IMR-90 (cell line): ENCODE data around the gene EPB41L4A. TPM values are rescaled to one million over a fixed set of nuclear protein-coding genes. Genes with fewer than 3 reads are reported as not detected.

ENCODE experiments used
- ATAC-seq: fragments of 200-7000 bp; cut with Tn5 transposase; 2 replicates; pipeline ENCODE4 v1.9.1; 2020; ENCODE audit warnings: low read depth, mild to moderate bottlenecking, moderate library complexity
- BruUV-seq: library from RNA; stranded (reverse); fragments of 400-500 nt; replicated peaks from 2 replicates; lab custom pipeline; 2021; lab: Mats Ljungman, UMichigan
- CTCF ChIA-PET: fragments of 300-600 bp; formaldehyde crosslinking; extraction: SDS; loops from one replicate; lab custom pipeline; 2021; ENCODE audit warnings: antibody characterized with exemption; lab: Yijun Ruan, JAX
- POLR2A ChIA-PET: fragments of 300-600 bp; sonication (Branson Sonifier 250); formaldehyde crosslinking; loops from one replicate; lab custom pipeline; 2022; ENCODE audit warnings: antibody characterized with exemption; ENCODE audit not compliant: unreplicated experiment; lab: Charles Lee
- DNase-seq: peaks from one replicate; pipeline ENCODE4 v3.0.0; 2013
- H2AFZ ChIP-seq: replicated peaks from 2 replicates; pipeline ENCODE3; 2013; ENCODE audit warnings: low read length, mild to moderate bottlenecking; ENCODE audit not compliant: poor library complexity
- H2AK5ac ChIP-seq: 2 replicates; pipeline ENCODE4 v1.6.1; 2013; ENCODE audit warnings: low read depth, low read length, inconsistent platforms
- H2AK9ac ChIP-seq: replicated peaks from 2 replicates; pipeline ENCODE3; 2013; ENCODE audit warnings: mild to moderate bottlenecking, low read depth, low read length, moderate library complexity; ENCODE audit not compliant: poor library complexity
- H2BK120ac ChIP-seq: 2 replicates; pipeline ENCODE4 v1.6.1; 2013; ENCODE audit warnings: low read depth, low read length, inconsistent platforms
- H2BK15ac ChIP-seq: 3 replicates; pipeline ENCODE4 v1.6.1; 2013; ENCODE audit warnings: low read depth, low read length, inconsistent platforms
- H2BK20ac ChIP-seq: 2 replicates; pipeline ENCODE4 v1.6.1; 2013; ENCODE audit warnings: low read depth, mild to moderate bottlenecking, inconsistent platforms, low read length, moderate library complexity
- H2BK5ac ChIP-seq: 2 replicates; pipeline ENCODE4 v1.6.1; 2013; ENCODE audit warnings: mild to moderate bottlenecking, low read depth, low read length, inconsistent platforms; ENCODE audit not compliant: poor library complexity, severe bottlenecking
- H3K14ac ChIP-seq: replicated peaks from 2 replicates; pipeline ENCODE4 v1.6.1; 2013; ENCODE audit warnings: low read depth, low read length, inconsistent platforms
- H3K18ac ChIP-seq: 2 replicates; pipeline ENCODE4 v1.6.1; 2013; ENCODE audit warnings: low read depth, low read length, control low read depth
- H3K23ac ChIP-seq: 2 replicates; pipeline ENCODE4 v1.6.1; 2013; ENCODE audit warnings: low read depth, low read length, inconsistent platforms
- H3K27ac ChIP-seq: 2 replicates; pipeline ENCODE4 v1.5.1; 2013; ENCODE audit warnings: mild to moderate bottlenecking, control low read depth, low read length; ENCODE audit not compliant: insufficient read depth
- H3K27me3 ChIP-seq: 2 replicates; pipeline ENCODE4 v1.6.1; 2013; ENCODE audit warnings: low read length; ENCODE audit not compliant: control insufficient read depth, insufficient read depth
- H3K36me3 ChIP-seq: 2 replicates; pipeline ENCODE4 v1.6.1; 2013; ENCODE audit warnings: low read length, mixed read lengths; ENCODE audit not compliant: control insufficient read depth, insufficient read depth
- H3K4ac ChIP-seq: 2 replicates; pipeline ENCODE4 v1.6.1; 2013; ENCODE audit warnings: low read depth, low read length, inconsistent platforms
- H3K4me1 ChIP-seq: 2 replicates; pipeline ENCODE4 v1.6.1; 2013; ENCODE audit warnings: low read length, mixed read lengths; ENCODE audit not compliant: control insufficient read depth, insufficient read depth
- H3K4me2 ChIP-seq: 2 replicates; pipeline ENCODE4 v1.6.1; 2013; ENCODE audit warnings: low read depth, mild to moderate bottlenecking, control low read depth, low read length, moderate library complexity
- H3K4me3 ChIP-seq: 2 replicates; pipeline ENCODE4 v1.5.1; 2013; ENCODE audit warnings: low read depth, mild to moderate bottlenecking, control low read depth, low read length, moderate library complexity; ENCODE audit not compliant: insufficient read depth
- H3K56ac ChIP-seq: 2 replicates; pipeline ENCODE4 v1.6.1; 2013; ENCODE audit warnings: low read length, inconsistent platforms; ENCODE audit not compliant: insufficient read depth; ENCODE audit errors: extremely low read depth
- H3K79me1 ChIP-seq, 2 experiments: 2 replicates each; pipeline ENCODE4 v1.6.1; 2013; ENCODE audit warnings: low read length in 2 of 2, inconsistent platforms in 1 of 2, low read depth in 1 of 2
- H3K9ac ChIP-seq: 2 replicates; pipeline ENCODE4 v1.6.1; 2013; ENCODE audit warnings: low read depth, low read length, control low read depth
- H3K9me1 ChIP-seq: 2 replicates; pipeline ENCODE4 v1.6.1; 2013; ENCODE audit warnings: low read length, inconsistent platforms; ENCODE audit not compliant: insufficient read depth
- H3K9me3 ChIP-seq: 2 replicates; pipeline ENCODE4 v1.6.1; 2013; ENCODE audit warnings: low read length; ENCODE audit not compliant: control insufficient read depth, insufficient read depth
- H4K20me1 ChIP-seq: 2 replicates; pipeline ENCODE4 v1.6.1; 2013; ENCODE audit warnings: low read length, inconsistent platforms; ENCODE audit not compliant: insufficient read depth
- H4K5ac ChIP-seq: 2 replicates; pipeline ENCODE4 v1.6.1; 2013; ENCODE audit warnings: mild to moderate bottlenecking, low read depth, low read length, control low read depth
- H4K8ac ChIP-seq, 2 experiments: 2 replicates each; pipeline ENCODE4 v1.6.1; 2013; ENCODE audit warnings: low read depth in 2 of 2, low read length in 2 of 2, control low read depth in 1 of 2, inconsistent platforms in 1 of 2
- H4K91ac ChIP-seq: 2 replicates; pipeline ENCODE4 v1.6.1; 2013; ENCODE audit warnings: low read depth, low read length, inconsistent platforms; ENCODE audit not compliant: insufficient read depth
- FOS ChIP-seq: fragments of 150-350 bp; IDR thresholded peaks from 2 replicates; pipeline ENCODE4 v1.6.1; 2016; ENCODE audit warnings: low read depth, low read length
- MAFK ChIP-seq: IDR thresholded peaks from 2 replicates; pipeline ENCODE4 v1.6.1; 2012; ENCODE audit warnings: low read depth, low read length, improper control_type of control experiment
- MAZ ChIP-seq: IDR thresholded peaks from 2 replicates; pipeline ENCODE4 v1.6.1; 2012; ENCODE audit warnings: low read depth, mild to moderate bottlenecking, low read length, improper control_type of control experiment, moderate library complexity, borderline replicate concordance
- RFX5 ChIP-seq: IDR thresholded peaks from 2 replicates; pipeline ENCODE4 v1.8.0; 2012; ENCODE audit warnings: low read depth, mild to moderate bottlenecking, low read length, moderate library complexity
- WGBS, 2 experiments: methylation state at CpG; one replicate each; pipeline versions ENCODE4 v1.1.5 to v1.1.7; 2013; ENCODE audit warnings: missing lambda C conversion rate in 2 of 2; ENCODE audit not compliant: insufficient read length in 1 of 2; ENCODE audit errors: extremely low coverage in 2 of 2; 5-methylcytosine and 5-hydroxymethylcytosine counted together
- dilution Hi-C: fragments of 300-500 bp; cut with HindIII; formaldehyde crosslinking; loops from one replicate; pipeline ENCODE4 v1.14.3; 2018; ENCODE audit warnings: low sequenced_read_pairs; ENCODE audit not compliant: unreplicated experiment
- in situ Hi-C: fragments of 300-500 bp; cut with MboI; formaldehyde crosslinking; loops from 3 replicates; pipeline ENCODE4 v1.14.3; 2019; ENCODE audit warnings: low sequenced_read_pairs, inconsistent platforms, mixed read lengths
- intact Hi-C: fragments of 100-400 bp; cut with micrococcal nuclease; formaldehyde crosslinking; loops from 2 replicates; pipeline ENCODE4 v1.10.0; 2022
- polyA plus RNA-seq, 3 experiments: library from polyadenylated mRNA; depleted of rRNA; stranded (reverse); fragments of >200 nt; gene quantifications; 2 replicates each; pipeline ENCODE4 v1.2.3, GENCODE V29; 2012; ENCODE audit warnings: low replicate concordance in 1 of 3
- total RNA-seq: library from RNA; depleted of rRNA; stranded (reverse); fragments of >200 nt; gene quantifications from 2 replicates; pipeline ENCODE4 v1.2.3, GENCODE V29; 2012
- TF ChIP-seq, protein P1 (sequence below): conservative IDR thresholded peaks from 2 replicates; pipeline ENCODE4 v1.5.1; 2012; ENCODE audit warnings: mild to moderate bottlenecking, low read depth, low read length, improper control_type of control experiment

Gene EPB41L4A
- total and polyA plus RNA-seq, 2 of the 4 experiments (the other 2 are of a cell fraction), result under 0.01 to 0.02 TPM

DNA sequence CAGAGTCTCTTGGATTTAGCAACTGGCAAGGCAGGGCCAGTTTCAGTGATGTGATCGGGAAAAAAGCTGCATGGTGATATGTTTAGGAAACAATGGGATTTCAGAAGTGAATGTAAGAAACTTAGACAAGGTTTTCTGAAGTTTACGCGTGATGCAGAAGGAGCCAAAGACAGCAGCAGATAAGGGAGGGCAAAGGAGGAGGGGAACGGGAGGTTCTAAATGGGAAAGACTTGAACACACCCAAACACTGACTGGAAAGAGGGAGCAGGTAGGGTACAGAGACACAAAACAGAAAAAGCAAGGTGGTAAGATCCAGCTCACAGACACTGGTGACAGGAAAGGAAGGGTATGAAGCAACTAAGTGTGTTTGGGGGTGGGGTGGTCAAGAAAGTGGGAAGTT is 115.4 kb downstream of the EPB41L4A start:
- in situ Hi-C loops (no loop called here), dilution Hi-C loops (no loop called here), intact Hi-C loops (no loop called here)
- H3K9me1 ChIP-seq, result no peaks in the 10 kb centered on the region
- ATAC-seq (no peak), DNase-seq (no peak)
- H3K27ac ChIP-seq, result no peak overlapping the region
- no TSS peak for BruUV-seq
- no peak overlapping the region for H2BK120ac ChIP-seq
- H3K4me3 ChIP-seq, result no peak overlapping the region
- no peaks in the 10 kb centered on the region for H3K27me3 ChIP-seq
- H2BK15ac ChIP-seq, result no peak overlapping the region
- H2AFZ ChIP-seq, result no peak overlapping the region
- H3K23ac ChIP-seq, result no peak overlapping the region
- H4K5ac ChIP-seq, result no peak overlapping the region
- H3K4me1 ChIP-seq, result no peaks in the 10 kb centered on the region
- H2AK5ac ChIP-seq, result no peak overlapping the region
- H2BK5ac ChIP-seq, result no peak overlapping the region
- no peaks in the 10 kb centered on the region for H3K79me1 ChIP-seq
- H3K14ac ChIP-seq, result no peak overlapping the region
- POLR2A ChIA-PET, result no interaction called here
- no peak overlapping the region for H3K9ac ChIP-seq
- H4K20me1 ChIP-seq, result no peaks in the 10 kb centered on the region
- no peak overlapping the region for H3K56ac ChIP-seq
- 43% methylated on average over 1 of the region's 4 CpGs; no CpG with 5 or more reads in 1 of the 2 experiments for WGBS, 2 experiments
- CTCF ChIA-PET, result no interaction called here
- no peak overlapping the region for H3K4me2 ChIP-seq
- no peak overlapping the region for H4K8ac ChIP-seq
- TF ChIP-seq MAZ (no peak), RFX5 (no peak), MAFK (no peak), FOS (no peak)
- TF ChIP-seq, protein P1, sequence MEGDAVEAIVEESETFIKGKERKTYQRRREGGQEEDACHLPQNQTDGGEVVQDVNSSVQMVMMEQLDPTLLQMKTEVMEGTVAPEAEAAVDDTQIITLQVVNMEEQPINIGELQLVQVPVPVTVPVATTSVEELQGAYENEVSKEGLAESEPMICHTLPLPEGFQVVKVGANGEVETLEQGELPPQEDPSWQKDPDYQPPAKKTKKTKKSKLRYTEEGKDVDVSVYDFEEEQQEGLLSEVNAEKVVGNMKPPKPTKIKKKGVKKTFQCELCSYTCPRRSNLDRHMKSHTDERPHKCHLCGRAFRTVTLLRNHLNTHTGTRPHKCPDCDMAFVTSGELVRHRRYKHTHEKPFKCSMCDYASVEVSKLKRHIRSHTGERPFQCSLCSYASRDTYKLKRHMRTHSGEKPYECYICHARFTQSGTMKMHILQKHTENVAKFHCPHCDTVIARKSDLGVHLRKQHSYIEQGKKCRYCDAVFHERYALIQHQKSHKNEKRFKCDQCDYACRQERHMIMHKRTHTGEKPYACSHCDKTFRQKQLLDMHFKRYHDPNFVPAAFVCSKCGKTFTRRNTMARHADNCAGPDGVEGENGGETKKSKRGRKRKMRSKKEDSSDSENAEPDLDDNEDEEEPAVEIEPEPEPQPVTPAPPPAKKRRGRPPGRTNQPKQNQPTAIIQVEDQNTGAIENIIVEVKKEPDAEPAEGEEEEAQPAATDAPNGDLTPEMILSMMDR, result no peak
- no peak overlapping the region for H2AK9ac ChIP-seq
- no peak overlapping the region for H2BK20ac ChIP-seq
- no peak overlapping the region for H3K4ac ChIP-seq
- H3K18ac ChIP-seq, result no peak overlapping the region
- no peak overlapping the region for H4K91ac ChIP-seq
- no peaks in the 10 kb centered on the region for H3K9me3 ChIP-seq
- H3K36me3 ChIP-seq, result no peaks in the 10 kb centered on the region
